Prostate gland (tissue), 2 donors: ENCODE results near the gene ASXL3. TPM values are rescaled to one million over a fixed set of nuclear protein-coding genes. Genes with fewer than 3 reads are reported as not detected.
A peak's percentile ranks its signal among the peaks of the same experiment; 100 is the strongest.

ENCODE experiments used
- DNase-seq: peaks from one replicate; pipeline ENCODE4 v3.0.0-alpha.2; 2019; ENCODE audit warnings: low spot score
- H3K27ac ChIP-seq, 2 donors: fragments of 200-600 bp; sonication (generic); 2 replicates each; pipeline ENCODE4 v1.5.1; 2017 to 2019
- H3K27me3 ChIP-seq: fragments of 200-600 bp; sonication (generic); replicated peaks from 2 replicates; pipeline ENCODE4 v1.5.1; 2019; ENCODE audit not compliant: insufficient read depth
- H3K36me3 ChIP-seq, 2 donors: fragments of 200-600 bp; sonication (generic); 1 replicate in 1 of 2; 2 replicates in 1 of 2; pipeline versions ENCODE4 v1.5.1 to v1.8.1; 2017 to 2019
- H3K4me1 ChIP-seq: fragments of 200-600 bp; sonication (generic); replicated peaks from 2 replicates; pipeline ENCODE4 v1.5.1; 2019
- H3K4me3 ChIP-seq, 2 donors: fragments of 200-600 bp; sonication (generic); 2 replicates each; pipeline ENCODE4 v1.5.1; 2017 to 2019
- H3K9me3 ChIP-seq: fragments of 200-600 bp; sonication (generic); 2 replicates; pipeline ENCODE4 v1.5.1; 2017
- POLR2A ChIP-seq: fragments of 450-650 bp; IDR thresholded peaks from one replicate; pipeline ENCODE4 v1.6.1; 2016; ENCODE audit warnings: antibody characterized with exemption, mild to moderate bottlenecking
- POLR2AphosphoS5 ChIP-seq: sonication (generic); formaldehyde crosslinking; IDR thresholded peaks from one replicate; pipeline ENCODE4 v1.6.1; 2017; ENCODE audit warnings: antibody characterized with exemption
- WGBS: methylation state at CpG from one replicate; pipeline ENCODE4 v1.1.5; 2018; 5-methylcytosine and 5-hydroxymethylcytosine counted together
- intact Hi-C: fragments of 100-400 bp; cut with DNase I; formaldehyde crosslinking; loops from one replicate; pipeline ENCODE4 v1.14.2; 2022
- total RNA-seq, 2 donors: library from RNA; depleted of rRNA; stranded (reverse); fragments of >200 nt; gene quantifications; one replicate each; pipeline ENCODE4 v1.1.0, GENCODE V29; 2016
- TF ChIP-seq, protein P1 (sequence below), 4 experiments: fragments of 200-600 bp in 2 of 4; fragments of 450-650 bp in 2 of 4; sonication (generic) in 2 of 4; IDR thresholded peaks; 1 replicate in 3 of 4; 2 replicates in 1 of 4; pipeline ENCODE4 v1.5.1; 2016 to 2019; ENCODE audit warnings: antibody characterized with exemption in 4 of 4, mild to moderate bottlenecking in 2 of 4, moderate library complexity in 2 of 4

Gene ASXL3
- total RNA-seq, 2 donors from 2014 or later: 5.1 to 7.3 TPM

DNA sequence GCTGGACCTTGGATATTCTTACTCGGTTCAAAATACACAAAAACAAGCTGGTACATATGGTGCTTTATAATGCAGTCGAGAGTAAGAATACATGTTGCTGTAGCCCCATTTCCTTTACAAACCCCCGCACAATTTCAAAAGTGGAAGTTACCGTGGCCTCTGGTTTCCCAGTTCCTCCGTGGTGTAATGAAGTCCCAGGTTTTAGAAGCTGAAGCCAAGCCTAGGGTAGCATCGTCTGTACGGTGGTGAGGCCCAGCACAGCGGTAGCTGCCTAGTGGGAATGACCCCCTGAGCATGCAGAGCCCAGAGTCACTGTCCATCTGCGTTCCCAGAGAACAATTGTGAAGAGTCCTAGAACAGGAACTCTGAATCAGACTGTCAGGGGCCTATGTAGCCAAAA lies 171.8 kb downstream of the ASXL3 start:
- intact Hi-C loops: loop anchor here (10.0 kb wide), 1 partner anchor 575 kb away; no protein-coding TSS in a partner anchor
- H3K4me1 ChIP-seq: no peaks in the 10 kb centered on the region
- no peak overlapping the region for H3K27ac ChIP-seq
- H3K27me3 ChIP-seq: no peaks in the 10 kb centered on the region
- H3K36me3 ChIP-seq: no peaks in the 10 kb centered on the region
- no peak overlapping the region for H3K4me3 ChIP-seq
- WGBS: 72% methylated on average over 9 of the region's 9 CpGs
- TF ChIP-seq, protein P1, sequence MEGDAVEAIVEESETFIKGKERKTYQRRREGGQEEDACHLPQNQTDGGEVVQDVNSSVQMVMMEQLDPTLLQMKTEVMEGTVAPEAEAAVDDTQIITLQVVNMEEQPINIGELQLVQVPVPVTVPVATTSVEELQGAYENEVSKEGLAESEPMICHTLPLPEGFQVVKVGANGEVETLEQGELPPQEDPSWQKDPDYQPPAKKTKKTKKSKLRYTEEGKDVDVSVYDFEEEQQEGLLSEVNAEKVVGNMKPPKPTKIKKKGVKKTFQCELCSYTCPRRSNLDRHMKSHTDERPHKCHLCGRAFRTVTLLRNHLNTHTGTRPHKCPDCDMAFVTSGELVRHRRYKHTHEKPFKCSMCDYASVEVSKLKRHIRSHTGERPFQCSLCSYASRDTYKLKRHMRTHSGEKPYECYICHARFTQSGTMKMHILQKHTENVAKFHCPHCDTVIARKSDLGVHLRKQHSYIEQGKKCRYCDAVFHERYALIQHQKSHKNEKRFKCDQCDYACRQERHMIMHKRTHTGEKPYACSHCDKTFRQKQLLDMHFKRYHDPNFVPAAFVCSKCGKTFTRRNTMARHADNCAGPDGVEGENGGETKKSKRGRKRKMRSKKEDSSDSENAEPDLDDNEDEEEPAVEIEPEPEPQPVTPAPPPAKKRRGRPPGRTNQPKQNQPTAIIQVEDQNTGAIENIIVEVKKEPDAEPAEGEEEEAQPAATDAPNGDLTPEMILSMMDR (IDR thresholded peaks at IDR 0.05): no peak
- TF ChIP-seq POLR2AphosphoS5 (no peak), POLR2A (no peak)
- no peaks in the 10 kb centered on the region for H3K9me3 ChIP-seq
- DNase-seq: no peak

- TF ChIP-seq POLR2AphosphoS5 (no peak), POLR2A (no peak)
- TF ChIP-seq, protein P1 (IDR thresholded peaks at IDR 0.05): no peak
- Histone ChIP-seq H3K4me1 (no peaks in the 10 kb centered on the region), H3K27me3 (no peaks in the 10 kb centered on the region), H3K27ac (no peak overlapping the region), H3K9me3 (no peaks in the 10 kb centered on the region), H3K36me3 (no peaks in the 10 kb centered on the region), H3K4me3 (no peak overlapping the region)
- WGBS: 66% methylated on average over 3 of the region's 3 CpGs
- intact Hi-C loops: loop anchor here (10.0 kb wide), 1 partner anchor 574 kb away; no protein-coding TSS in a partner anchor
- DNase-seq: no peak
These were observed 172.3 kb downstream of the ASXL3 start for GRCh38 chr18:33750366-33750765.

GRCh38 chr18:33751613-33752221 lies 173.7 kb downstream of the ASXL3 start:
- Histone ChIP-seq H3K36me3 (no peaks in the 10 kb centered on the region), H3K27me3 (no peaks in the 10 kb centered on the region), H3K4me3 (no peak overlapping the region), H3K27ac (no peak overlapping the region), H3K4me1 (no peaks in the 10 kb centered on the region), H3K9me3 (no peaks in the 10 kb centered on the region)
- intact Hi-C loops: loop anchor here (10.0 kb wide), 1 partner anchor 573 kb away; no protein-coding TSS in a partner anchor
- 38% methylated on average over 4 of the region's 4 CpGs for WGBS
- TF ChIP-seq POLR2A (no peak), POLR2AphosphoS5 (no peak)
- TF ChIP-seq, protein P1 (IDR thresholded peaks at IDR 0.05): peak in 3 of 4 experiments; percentile 50 to 64 (median 60)
- DNase-seq: no peak

DNA sequence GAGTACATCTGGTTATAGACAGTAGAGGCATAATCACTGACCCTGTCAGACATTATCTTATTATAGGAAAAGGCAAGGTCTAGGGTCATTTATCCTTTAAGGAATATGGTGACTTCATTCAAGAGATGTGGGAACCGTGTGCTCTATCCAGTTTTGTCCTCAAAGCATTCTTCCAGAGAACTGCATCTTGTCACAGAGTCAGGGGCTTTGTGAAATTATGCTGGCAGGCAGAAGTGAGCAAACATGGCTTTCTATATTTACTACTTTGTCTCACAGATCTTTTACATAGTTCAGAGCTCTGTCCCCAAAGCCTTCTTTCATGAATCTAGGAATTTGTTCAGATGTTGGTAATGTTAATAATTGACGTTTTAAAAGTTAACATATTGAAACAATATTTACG lies 177.4 kb downstream of the ASXL3 start:
- TF ChIP-seq, protein P1 (IDR thresholded peaks at IDR 0.05): no peak
- TF ChIP-seq POLR2AphosphoS5 (no peak), POLR2A (no peak)
- WGBS: 46% methylated on average over 3 of the region's 3 CpGs
- intact Hi-C loops: loop anchor here (5.0 to 10.0 kb wide), 2 partner anchors 178 to 569 kb away; partner anchors contain the start of gene ASXL3

More for the DNA sequence above, 177.4 kb downstream of the ASXL3 start:
- H3K9me3 ChIP-seq: no peaks in the 10 kb centered on the region
- no peak overlapping the region for H3K27ac ChIP-seq
- no peaks in the 10 kb centered on the region for H3K36me3 ChIP-seq
- no peak overlapping the region for H3K4me3 ChIP-seq
- no peaks in the 10 kb centered on the region for H3K27me3 ChIP-seq
- no peak for DNase-seq
- H3K4me1 ChIP-seq: no peaks in the 10 kb centered on the region
